CD4-positive, alpha-beta T cell (primary cell): ENCODE results near the gene WDR64. TPM values are rescaled to one million over a fixed set of nuclear protein-coding genes. Genes with fewer than 3 reads are reported as not detected.

ENCODE experiments used
- ATAC-seq: fragments of 200-7000 bp; cut with Tn5 transposase; one replicate; pipeline ENCODE4 v1.10.0; 2022; ENCODE audit warnings: mild to moderate bottlenecking; ENCODE audit not compliant: poor library complexity
- CTCF ChIA-PET: fragments of 350-600 bp; sonication (Branson Sonifier 250); formaldehyde crosslinking; loops from one replicate; lab custom pipeline; 2021; ENCODE audit warnings: antibody characterized with exemption, inconsistent platforms; lab: Charles Lee
- POLR2A ChIA-PET: fragments of 350-600 bp; sonication (Branson Sonifier 250); formaldehyde crosslinking; loops from one replicate; lab custom pipeline; 2021; ENCODE audit warnings: antibody characterized with exemption, inconsistent platforms; lab: Charles Lee
- DNase-seq, 14 experiments: peaks; one replicate each; pipeline ENCODE4 v3.0.0-alpha.2; 2013 to 2020; ENCODE audit warnings: mixed read lengths in 2 of 14
- H3K27ac ChIP-seq, 2 donors: one replicate each; pipeline versions ENCODE4 v1.5.1 to v1.7.0; 2013; ENCODE audit warnings: low read length in 2 of 2, low read depth in 1 of 2, mild to moderate bottlenecking in 1 of 2
- H3K27me3 ChIP-seq, 2 experiments: 1 replicate in 1 of 2; 2 replicates in 1 of 2; pipeline versions ENCODE4 v1.6.1 to v1.7.0; 2013; ENCODE audit warnings: low read length in 2 of 2, control low read depth in 1 of 2, mild to moderate bottlenecking in 1 of 2, moderate library complexity in 1 of 2; ENCODE audit not compliant: insufficient read depth in 2 of 2, control insufficient read depth in 1 of 2
- H3K36me3 ChIP-seq: one replicate; pipeline ENCODE4 v1.6.1; 2013; ENCODE audit warnings: low read length, control low read depth; ENCODE audit not compliant: insufficient read depth
- H3K4me1 ChIP-seq: one replicate; pipeline ENCODE4 v1.6.1; 2013; ENCODE audit warnings: low read length, control low read depth; ENCODE audit not compliant: insufficient read depth
- H3K4me3 ChIP-seq: one replicate; pipeline ENCODE4 v1.5.1; 2013; ENCODE audit warnings: mild to moderate bottlenecking, low read length, moderate library complexity
- H3K9me3 ChIP-seq, 2 experiments: 1 replicate in 1 of 2; 2 replicates in 1 of 2; pipeline versions ENCODE4 v1.6.1 to v1.7.0; 2013; ENCODE audit warnings: low read length in 2 of 2, mild to moderate bottlenecking in 2 of 2, control low read depth in 1 of 2, moderate library complexity in 1 of 2; ENCODE audit not compliant: control insufficient read depth in 1 of 2, insufficient read depth in 1 of 2
- H3K27ac Mint-ChIP-seq: one replicate; pipeline ENCODE4 v1.8.0; 2020; ENCODE audit warnings: mixed read lengths
- H3K27me3 Mint-ChIP-seq: one replicate; pipeline ENCODE4 v1.8.0; 2021; ENCODE audit warnings: mixed read lengths
- H3K36me3 Mint-ChIP-seq: one replicate; pipeline ENCODE4 v1.8.0; 2021; ENCODE audit warnings: low read depth, mixed read lengths
- H3K4me1 Mint-ChIP-seq: one replicate; pipeline ENCODE4 v1.8.0; 2021; ENCODE audit warnings: low read depth, mixed read lengths
- H3K4me3 Mint-ChIP-seq: one replicate; pipeline ENCODE4 v1.8.0; 2020; ENCODE audit warnings: mild to moderate bottlenecking, mixed read lengths
- H3K9me3 Mint-ChIP-seq: one replicate; pipeline ENCODE4 v1.8.0; 2020; ENCODE audit warnings: mixed read lengths
- CTCF ChIP-seq: fragments of 200-600 bp; IDR thresholded peaks from one replicate; pipeline ENCODE4 v1.8.0; 2022; ENCODE audit warnings: antibody characterized with exemption, mild to moderate bottlenecking
- intact Hi-C, 2 experiments: fragments of 100-400 bp; cut with DNase I in 1 of 2; cut with micrococcal nuclease in 1 of 2; formaldehyde crosslinking; loops; one replicate each; pipeline versions ENCODE4 v1.15.1 to v1.9.0; 2023 to 2025; cut with DNase I, micrococcal nuclease
- total RNA-seq, 174 experiments: library from RNA in 2 of 174; stranded (reverse) in 2 of 174; gene quantifications; one replicate each; pipeline ENCODE4 v1.2.3 and lab custom pipeline; 2021 to 2026

Gene WDR64
- total RNA-seq, 2 experiments from 2014 or later: 0.67 TPM; not detected in 1

DNA sequence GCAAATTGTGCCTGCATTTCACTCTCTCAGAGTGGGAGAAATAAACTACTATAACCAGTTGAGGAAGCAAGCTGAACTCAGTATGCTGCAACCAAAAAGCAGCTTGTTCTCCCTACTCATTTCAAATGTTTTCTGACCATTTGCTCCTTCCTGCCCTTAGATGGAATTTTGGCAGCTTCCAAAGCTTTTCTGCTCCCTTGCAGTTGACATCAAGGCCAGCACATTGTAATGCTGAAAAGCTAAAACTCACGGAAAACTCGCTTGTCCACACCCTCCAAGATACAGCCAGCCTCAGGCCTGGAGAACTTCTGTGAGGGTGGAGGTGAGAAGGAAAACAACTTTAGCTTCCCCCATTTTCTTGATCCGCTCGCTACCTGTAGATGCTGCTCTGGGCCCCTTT, 6.9 kb upstream of the WDR64 start:
- Mint-ChIP-seq H3K27ac (no peak overlapping the region), H3K9me3 (peaks cover 5% of the 10 kb centered on the region), H3K4me3 (no peak overlapping the region), H3K36me3 (no peaks in the 10 kb centered on the region), H3K27me3 (no peaks in the 10 kb centered on the region), H3K4me1 (peaks cover 7% of the 10 kb centered on the region)
- ChIA-PET CTCF (no interaction called here), POLR2A (interaction anchor here (0.6 kb wide), 1 partner anchor 99 kb away, joined by 3 read pairs; no protein-coding TSS in a partner anchor)
- ATAC-seq (no peak), DNase-seq (no peak)
- H3K9me3 ChIP-seq: no peaks in the 10 kb centered on the region
- H3K4me1 ChIP-seq: peaks cover 6% of the 10 kb centered on the region
- H3K27me3 ChIP-seq: no peaks in the 10 kb centered on the region
- no peak overlapping the region for H3K4me3 ChIP-seq
- intact Hi-C loops: no loop called here
- no peak for TF ChIP-seq CTCF
- H3K27ac ChIP-seq: no peak overlapping the region
- no peaks in the 10 kb centered on the region for H3K36me3 ChIP-seq

- Mint-ChIP-seq H3K4me1 (no peaks in the 10 kb centered on the region), H3K27ac (no peak overlapping the region), H3K4me3 (no peak overlapping the region), H3K9me3 (peaks cover 5% of the 10 kb centered on the region), H3K27me3 (no peaks in the 10 kb centered on the region), H3K36me3 (no peaks in the 10 kb centered on the region)
- H3K36me3 ChIP-seq: no peaks in the 10 kb centered on the region
- ChIA-PET CTCF (no interaction called here), POLR2A (interaction anchor here (0.7 kb wide), 1 partner anchor 131 kb away, joined by 3 read pairs; no protein-coding TSS in a partner anchor)
- no peaks in the 10 kb centered on the region for H3K9me3 ChIP-seq
- intact Hi-C loops: no loop called here
- ATAC-seq (no peak), DNase-seq (no peak)
- H3K27me3 ChIP-seq: no peaks in the 10 kb centered on the region
- TF ChIP-seq CTCF: no peak
- H3K4me1 ChIP-seq: no peaks in the 10 kb centered on the region
- H3K4me3 ChIP-seq: no peak overlapping the region
- no peak overlapping the region for H3K27ac ChIP-seq
Observed at GRCh38 chr1:241646201-241646600, 5.9 kb upstream of the WDR64 start.

DNA sequence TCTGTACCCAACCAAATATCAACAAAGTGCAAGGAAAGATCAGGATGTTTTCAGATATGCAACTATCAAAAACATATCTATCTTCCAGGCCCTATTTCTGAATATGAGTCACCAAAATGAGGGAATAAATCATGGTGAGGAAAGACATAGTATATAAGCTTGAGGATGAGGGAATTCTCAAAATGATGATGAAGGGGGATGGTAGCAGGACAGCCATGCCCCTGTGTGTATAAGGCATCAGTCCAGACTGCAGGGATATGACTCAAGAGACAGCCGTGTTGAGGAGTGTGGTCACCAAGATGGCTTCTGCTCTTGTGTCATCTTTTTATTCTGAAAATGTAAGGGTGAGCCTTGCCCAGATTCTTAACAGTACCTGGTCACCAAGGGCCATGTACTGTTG, 4.4 kb upstream of the WDR64 start:
- POLR2A ChIA-PET: no interaction called here
- no peaks in the 10 kb centered on the region for H3K4me1 ChIP-seq
- ATAC-seq: no peak

More for the DNA sequence above, 4.4 kb upstream of the WDR64 start:
- Histone ChIP-seq H3K4me3 (no peak overlapping the region), H3K27me3 (no peaks in the 10 kb centered on the region), H3K27ac (no peak overlapping the region), H3K36me3 (no peaks in the 10 kb centered on the region), H3K9me3 (no peaks in the 10 kb centered on the region)
- Mint-ChIP-seq H3K4me3 (no peak overlapping the region), H3K27ac (no peak overlapping the region), H3K27me3 (no peaks in the 10 kb centered on the region), H3K9me3 (peaks cover 3% of the 10 kb centered on the region), H3K4me1 (no peaks in the 10 kb centered on the region), H3K36me3 (no peaks in the 10 kb centered on the region)
- CTCF ChIA-PET: interaction anchor here (1.4 kb wide), 1 partner anchor 15 kb away, joined by 3 read pairs; no protein-coding TSS in a partner anchor
- no peak for TF ChIP-seq CTCF
- peak in 1 of 14 experiments; percentile 16 for DNase-seq
- intact Hi-C loops: no loop called here
